HFF-Myc (cell line): ENCODE measurements around the gene MRC1.

ENCODE experiments used
- DNase-seq: peaks from one replicate; pipeline ENCODE4 v3.0.0-alpha.2; 2011; ENCODE audit warnings: low read depth; ENCODE audit errors: extremely low read depth
- H3K4me3 ChIP-seq: replicated peaks from 2 replicates; pipeline ENCODE4 v1.5.1; 2011; ENCODE audit warnings: low read depth, mild to moderate bottlenecking, control low read depth, low read length
- CTCF ChIP-seq: IDR thresholded peaks from 2 replicates; pipeline ENCODE4 v1.5.1; 2012; ENCODE audit warnings: mild to moderate bottlenecking, low read depth, low read length, control low read depth; ENCODE audit errors: missing control alignments

Gene MRC1

DNA sequence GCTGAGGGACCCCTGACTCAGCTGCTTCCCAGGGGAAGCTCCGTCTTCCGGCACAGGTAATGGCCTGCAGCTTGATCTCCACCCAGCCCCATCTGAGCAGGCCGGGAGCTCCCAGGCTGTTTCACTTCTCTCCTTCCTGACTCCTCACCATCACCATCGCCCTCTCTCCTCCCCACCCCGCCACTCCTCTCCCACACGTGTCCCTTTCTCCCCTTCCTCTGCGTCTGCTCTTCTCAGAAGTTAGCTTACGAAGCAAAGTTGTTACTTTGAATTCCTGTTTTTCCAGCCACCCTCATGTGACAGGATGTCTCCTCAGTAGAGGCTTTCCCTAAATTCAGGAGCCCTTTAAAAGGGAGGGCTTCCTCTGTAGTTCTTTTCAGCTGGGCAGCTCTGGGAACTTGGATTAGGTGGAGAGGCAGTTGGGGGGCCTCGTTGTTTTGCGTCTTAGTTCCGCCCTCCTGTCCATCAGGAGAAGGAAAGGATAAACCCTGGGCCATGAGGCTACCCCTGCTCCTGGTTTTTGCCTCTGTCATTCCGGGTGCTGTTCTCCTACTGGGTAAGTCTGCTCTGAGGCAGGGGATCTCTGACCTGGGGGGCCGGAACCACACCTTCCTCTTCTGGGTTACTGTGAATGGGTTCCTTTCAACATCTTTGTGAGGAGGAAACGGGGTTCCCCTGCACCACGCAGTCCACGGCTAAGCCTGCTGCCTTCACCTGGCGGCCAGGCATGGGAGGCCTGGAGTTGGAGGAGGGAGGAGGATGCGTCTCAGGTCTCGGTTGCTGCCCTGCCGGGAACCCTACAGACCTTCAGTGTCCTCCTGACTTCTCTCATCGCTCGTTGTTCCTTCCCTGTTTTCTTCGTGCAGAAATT lies at the start of gene MRC1:
Gene MRC1 (plus strand): TSS at position 378 of the 871 bp plus-strand sequence. CDS start 118 bp downstream, at position 496.
- no peak for DNase-seq
- TF ChIP-seq CTCF: no peak
- H3K4me3 ChIP-seq: no peak within 1 kb of the TSS

- no peak for DNase-seq
- no peak for TF ChIP-seq CTCF
- H3K4me3 ChIP-seq: no peak overlapping the region
Observed at GRCh38 chr10:17764142-17764541, 45.0 kb upstream of the MRC1 start.

DNA sequence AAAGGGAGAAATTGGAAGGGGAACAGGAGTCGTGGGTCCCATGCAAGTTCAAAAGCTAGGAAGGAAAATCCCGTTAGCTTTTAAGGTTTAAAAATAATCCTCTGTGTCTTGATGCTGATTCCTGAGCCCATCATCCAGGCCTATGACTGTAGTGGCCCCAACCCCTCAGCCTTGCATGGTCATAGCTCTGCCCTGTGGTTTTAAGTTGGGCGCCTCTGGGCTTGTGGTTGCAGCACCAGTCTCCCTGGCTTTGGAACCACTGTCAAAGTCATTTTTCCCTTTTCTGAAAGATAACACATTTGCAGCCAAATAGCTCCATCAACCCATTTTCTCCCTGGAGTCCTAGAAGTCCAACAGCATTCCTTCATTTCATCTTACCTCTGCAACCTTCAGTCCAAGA lies 43.5 kb upstream of the MRC1 start:
- no peak for TF ChIP-seq CTCF
- DNase-seq: no peak
- no peak overlapping the region for H3K4me3 ChIP-seq

DNA sequence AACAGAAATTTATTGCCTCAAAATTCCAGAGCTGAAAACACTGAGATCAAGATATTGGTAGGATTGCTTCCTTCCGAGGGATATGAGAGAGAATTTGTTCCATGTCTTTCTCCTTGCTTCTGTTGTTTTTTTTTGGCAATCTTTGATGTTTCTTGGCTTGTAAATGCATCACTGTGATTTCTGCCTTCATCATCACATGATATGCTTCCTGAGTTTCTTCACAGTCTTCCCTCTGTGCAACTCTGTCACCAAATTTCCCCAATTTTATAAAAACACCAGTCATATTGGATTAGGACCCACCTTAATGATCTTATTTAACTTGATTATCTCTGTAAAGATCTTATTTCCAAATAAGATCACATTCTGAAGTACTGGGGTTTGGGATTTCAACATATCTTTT lies 42.4 kb upstream of the MRC1 start:
- H3K4me3 ChIP-seq: no peak overlapping the region
- no peak for TF ChIP-seq CTCF
- DNase-seq: no peak

DNA sequence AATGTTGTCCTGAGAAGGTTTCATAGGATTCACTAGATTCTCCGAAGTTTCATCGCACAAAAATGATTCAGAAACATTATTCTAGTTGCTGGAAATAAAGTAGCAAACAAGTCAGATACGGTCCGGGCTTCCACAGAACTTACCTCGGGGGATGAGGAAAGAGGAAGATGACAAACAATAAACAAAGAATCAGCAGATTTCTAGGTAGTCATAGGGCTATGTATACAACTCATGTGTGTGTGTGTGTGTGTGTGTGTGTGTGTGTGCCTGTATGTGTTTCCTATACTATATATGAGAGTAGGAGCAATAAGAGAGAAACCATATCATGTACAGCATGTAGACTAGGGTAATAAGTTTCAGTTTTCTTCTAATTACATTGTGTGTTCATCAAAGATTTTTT lies 40.7 kb upstream of the MRC1 start:
- H3K4me3 ChIP-seq: no peak overlapping the region
- no peak for TF ChIP-seq CTCF
- no peak for DNase-seq

- no peak overlapping the region for H3K4me3 ChIP-seq
- no peak for TF ChIP-seq CTCF
- DNase-seq: no peak
Observed at GRCh38 chr10:17768957-17769356, 40.2 kb upstream of the MRC1 start.
